Endothelial cell of coronary artery (primary cell): ENCODE data around the gene MRPS5. TPM values are rescaled to one million over a fixed set of nuclear protein-coding genes. Genes with fewer than 3 reads are reported as not detected.

Experiments used
- total RNA-seq: library from RNA; depleted of rRNA; stranded (reverse); fragments of >200 nt; gene quantifications from 2 replicates; pipeline ENCODE4 v1.2.3, GENCODE V29; 2014

The MRPS5 gene
- 57.3 and 78.5 TPM in 2 replicates for total RNA-seq

DNA sequence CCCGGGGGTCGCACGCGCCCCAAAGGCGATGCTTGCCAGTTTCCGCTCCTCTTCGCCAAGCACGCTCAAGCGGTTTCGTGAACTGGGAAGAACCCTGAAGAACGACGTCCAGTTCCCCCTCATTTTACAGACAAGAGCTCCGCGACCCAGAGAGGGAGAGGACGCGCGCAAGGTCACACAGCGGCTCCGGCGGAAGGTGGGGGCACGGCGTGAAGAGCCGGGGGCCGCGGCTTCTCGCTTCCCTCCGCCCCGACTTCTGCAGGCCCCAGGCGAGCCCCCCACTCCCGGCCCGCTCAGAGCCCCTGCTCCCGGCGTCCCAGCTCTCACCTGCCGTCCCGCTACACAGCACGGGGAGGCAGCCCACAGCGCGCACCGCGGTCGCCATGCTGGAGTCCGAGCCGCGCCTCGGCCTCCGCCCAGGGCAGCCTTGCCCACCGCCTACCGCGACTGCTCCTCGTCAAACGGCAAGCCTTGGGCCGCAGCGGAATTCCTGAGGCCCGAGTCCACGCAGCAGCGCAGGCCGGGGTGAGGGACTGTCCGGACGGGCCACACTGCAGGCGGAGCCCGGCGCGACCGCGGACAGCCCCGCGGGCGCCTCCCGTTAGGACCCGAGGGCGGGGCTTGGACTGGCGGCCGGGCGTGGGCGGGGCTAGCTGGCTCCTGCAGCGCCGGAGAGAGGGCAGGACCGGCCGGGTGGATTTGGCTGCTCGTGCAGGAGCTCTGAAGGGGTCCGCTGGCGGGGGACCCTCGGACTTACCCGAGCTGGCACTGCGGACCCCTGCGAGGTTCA is at the start of gene MRPS5:
Gene MRPS5, minus strand, starts transcription at position 402 of the 790 bp plus-strand sequence. Its CDS starts 17 bp downstream, at position 385.

DNA sequence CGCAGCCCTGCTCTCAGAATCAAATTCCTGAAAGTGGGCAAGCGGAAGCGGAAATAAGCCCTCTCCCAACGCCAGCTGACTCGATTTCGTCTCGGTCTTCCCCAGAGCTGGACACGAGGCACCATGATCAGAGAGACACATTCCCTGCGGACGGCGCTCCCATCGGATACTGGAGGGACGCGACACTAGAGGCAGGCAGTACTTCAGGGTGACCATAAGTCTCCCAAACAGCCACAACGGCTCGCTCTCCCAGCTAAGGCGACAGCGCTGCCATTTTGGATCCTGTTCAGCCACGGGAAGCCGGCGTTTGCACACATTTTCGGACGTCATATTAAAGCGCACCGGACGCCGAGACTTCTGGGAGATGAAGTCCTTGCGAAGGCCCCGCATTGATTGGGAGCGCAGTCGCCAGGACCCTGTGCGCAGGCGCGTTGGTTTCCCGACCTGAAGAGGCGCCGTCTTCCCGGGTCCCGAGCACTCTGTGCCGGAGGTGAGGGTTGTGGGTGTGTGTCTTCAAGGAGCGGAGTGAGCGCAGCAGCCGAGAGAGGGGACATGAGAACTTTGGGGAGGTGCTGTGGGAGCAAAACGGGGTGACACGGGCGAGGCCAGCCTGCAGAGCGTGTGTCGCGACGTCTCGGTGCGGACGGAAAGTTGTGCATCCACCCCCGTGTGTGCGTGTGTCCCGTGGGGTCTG is 43.9 kb upstream of the MRPS5 start, which contains the start of gene ZNF2:
Gene ZNF2, plus strand, starts transcription at position 439 of the 694 bp plus-strand sequence. CDS start 10,418 bp downstream, outside the sequence.

DNA sequence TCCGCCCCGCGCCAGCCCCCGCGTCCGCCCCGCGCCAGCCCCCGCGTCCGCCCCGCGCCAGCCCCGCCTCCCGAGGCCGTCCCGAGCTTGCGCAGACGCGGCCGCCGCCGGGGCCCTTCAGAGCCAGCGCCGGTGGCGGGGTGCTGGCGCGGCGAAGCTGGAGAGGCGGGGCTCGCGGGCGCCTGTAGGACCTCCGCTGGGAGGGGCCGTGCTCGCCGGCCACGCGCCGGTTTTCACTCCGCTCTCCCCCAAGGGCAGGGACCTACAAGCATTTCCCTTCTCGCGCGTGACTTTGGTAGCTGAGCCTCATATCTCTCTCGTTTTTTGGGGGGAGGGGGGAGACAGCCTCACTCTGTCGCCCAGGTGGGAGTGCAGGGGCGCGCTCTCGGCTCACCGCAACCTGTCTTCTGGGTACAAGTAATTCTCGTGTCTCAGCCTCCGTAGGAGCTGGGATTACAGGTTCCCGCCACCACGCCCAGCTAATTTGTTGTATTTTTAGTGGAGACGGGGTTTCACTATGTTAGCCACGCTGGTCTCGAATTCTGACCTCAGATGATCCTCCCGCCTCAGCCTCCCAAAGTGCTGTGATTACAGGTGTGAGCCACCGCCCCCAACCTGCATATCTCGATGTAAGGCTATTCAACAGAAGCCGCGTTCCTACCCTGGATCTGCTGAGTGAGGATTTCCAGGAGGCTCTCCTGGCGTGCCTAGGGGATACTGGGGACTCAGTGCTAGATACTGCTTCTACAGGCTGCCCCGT is 38.3 kb upstream of the MRPS5 start, which contains the start of gene ZNF514:
Gene ZNF514, minus strand, starts transcription at position 159 of the 760 bp plus-strand sequence. CDS start 6,595 bp downstream, outside the sequence.

Other genes starting within 250 kb of the MRPS5 start
- not detected in 2 replicates for gene MAL, start 96.1 kb downstream of the MRPS5 start, total RNA-seq
- gene ZNF514, start 38.0 kb upstream of the MRPS5 start, total RNA-seq = 6.9 and 10.1 TPM in 2 replicates
- gene ZNF2, start 44.0 kb upstream of the MRPS5 start, total RNA-seq = 6.7 and 7.6 TPM in 2 replicates
- 5.4 and 7.2 TPM in 2 replicates for gene ZNF892, start 85.7 kb upstream of the MRPS5 start, total RNA-seq
- gene PROM2, start 152.6 kb upstream of the MRPS5 start, total RNA-seq = under 0.01 and 0.19 TPM in 2 replicates
- gene KCNIP3, start 175.5 kb upstream of the MRPS5 start, total RNA-seq = 0.18 and 0.47 TPM in 2 replicates